ENCODE data around the gene PCDHA2. TPM values are rescaled to one million over a fixed set of nuclear protein-coding genes. Genes with fewer than 3 reads are reported as not detected.
"Not testable (repeated sequence)": the region's sequence is repeated elsewhere in the genome, so short reads cannot be mapped to it uniquely, and the experiment has no call there.

PCDHA2 gene
- polyA plus RNA-seq, 2 donors = not detected

- H3K9me3 ChIP-seq (ENCODE audit: control insufficient read depth in 2 of 2, insufficient read depth in 1 of 2, low read depth in 1 of 2, low read length in 1 of 2) = peaks cover 21 to 25% of the 10 kb centered on the region in 2 donors
- not testable (repeated sequence) for H3K27me3 ChIP-seq (ENCODE audit: control insufficient read depth in 1 of 2, insufficient read depth in 2 of 2, low read length in 2 of 2); H3K4me1 ChIP-seq (ENCODE audit: control insufficient read depth in 2 of 2, insufficient read depth in 2 of 2, low read length in 1 of 2); H3K4me3 ChIP-seq (ENCODE audit: low read depth in 1 of 2, low read length in 2 of 2); H3K27ac ChIP-seq (ENCODE audit: low read depth in 2 of 2, low read length in 1 of 2); H3K36me3 ChIP-seq (ENCODE audit: control insufficient read depth in 2 of 2, insufficient read depth in 2 of 2, low read length in 1 of 2)
- WGBS, 2 donors = 25 to 29% methylated on average over 23 to 28 of the region's 38 CpGs
Measured at GRCh38 chr5:140834439-140835008, 39.9 kb downstream of the PCDHA2 start.

- no peaks in the 10 kb centered on the region for H3K36me3 ChIP-seq (ENCODE audit: control insufficient read depth in 2 of 2, insufficient read depth in 2 of 2, low read length in 1 of 2)
- H3K9me3 ChIP-seq (ENCODE audit: control insufficient read depth in 2 of 2, insufficient read depth in 1 of 2, low read depth in 1 of 2, low read length in 1 of 2) = peaks cover 15 to 18% of the 10 kb centered on the region in 2 donors
- 48 to 51% methylated on average over 97 to 103 of the region's 103 CpGs for WGBS, 2 donors
- no peaks in the 10 kb centered on the region for H3K27me3 ChIP-seq (ENCODE audit: control insufficient read depth in 1 of 2, insufficient read depth in 2 of 2, low read length in 2 of 2)
- no peak overlapping the region for H3K27ac ChIP-seq (ENCODE audit: low read depth in 2 of 2, low read length in 1 of 2)
- no peak overlapping the region for H3K4me3 ChIP-seq (ENCODE audit: low read depth in 1 of 2, low read length in 2 of 2)
- no peaks in the 10 kb centered on the region for H3K4me1 ChIP-seq (ENCODE audit: control insufficient read depth in 2 of 2, insufficient read depth in 2 of 2, low read length in 1 of 2)
Measured at GRCh38 chr5:140835622-140836510, 41.2 kb downstream of the PCDHA2 start.

GRCh38 chr5:140840978-140841962 lies 46.6 kb downstream of the PCDHA2 start, which contains the start of gene PCDHA8:
PCDHA8 (plus strand) TSS chr5:140841187; CDS start chr5:140841322, 135 bp downstream.
- H3K27ac ChIP-seq (ENCODE audit: low read depth in 2 of 2, low read length in 1 of 2) = no peak within 1 kb of the TSS

GRCh38 chr5:140842798-140843733 lies 48.4 kb downstream of the PCDHA2 start:
- Histone ChIP-seq H3K27ac (ENCODE audit: low read depth in 2 of 2, low read length in 1 of 2) (no peak overlapping the region), H3K4me1 (ENCODE audit: control insufficient read depth in 2 of 2, insufficient read depth in 2 of 2, low read length in 1 of 2) (no peaks in the 10 kb centered on the region), H3K36me3 (ENCODE audit: control insufficient read depth in 2 of 2, insufficient read depth in 2 of 2, low read length in 1 of 2) (no peaks in the 10 kb centered on the region), H3K4me3 (ENCODE audit: low read depth in 1 of 2, low read length in 2 of 2) (no peak overlapping the region), H3K27me3 (ENCODE audit: control insufficient read depth in 1 of 2, insufficient read depth in 2 of 2, low read length in 2 of 2) (no peaks in the 10 kb centered on the region), H3K9me3 (ENCODE audit: control insufficient read depth in 2 of 2, insufficient read depth in 1 of 2, low read depth in 1 of 2, low read length in 1 of 2) (peaks cover 0 to 21% of the 10 kb centered on the region in 2 donors)
- WGBS, 2 donors = 55 to 67% methylated on average over 1 to 87 of the region's 87 CpGs

More at GRCh38 chr5:140840978-140841962, 46.6 kb downstream of the PCDHA2 start, which contains the start of gene PCDHA8:
- Histone ChIP-seq H3K9me3 (ENCODE audit: control insufficient read depth in 2 of 2, insufficient read depth in 1 of 2, low read depth in 1 of 2, low read length in 1 of 2) (peaks cover 2 to 24% of the 10 kb centered on the region in 2 donors), H3K27me3 (ENCODE audit: control insufficient read depth in 1 of 2, insufficient read depth in 2 of 2, low read length in 2 of 2) (no peaks in the 10 kb centered on the region), H3K36me3 (ENCODE audit: control insufficient read depth in 2 of 2, insufficient read depth in 2 of 2, low read length in 1 of 2) (no peaks in the 10 kb centered on the region), H3K4me1 (ENCODE audit: control insufficient read depth in 2 of 2, insufficient read depth in 2 of 2, low read length in 1 of 2) (no peaks in the 10 kb centered on the region), H3K4me3 (ENCODE audit: low read depth in 1 of 2, low read length in 2 of 2) (no peak within 1 kb of the TSS)
- WGBS, 2 donors = 25 to 32% methylated on average over 41 to 47 of the region's 47 CpGs

Other genes starting within 250 kb of the PCDHA2 start
- gene EIF4EBP3, start 247.2 kb upstream of the PCDHA2 start, polyA plus RNA-seq = 10 to 100 TPM; 27.6 to 38.2 TPM
- gene SRA1, start 237.4 kb upstream of the PCDHA2 start, polyA plus RNA-seq = 10 to 100 TPM; 23.1 to 23.7 TPM
- 10 to 100 TPM; 10.9 to 20.7 TPM for gene APBB3, start 230.3 kb upstream of the PCDHA2 start, polyA plus RNA-seq
- gene SLC35A4, start 230.0 kb upstream of the PCDHA2 start, polyA plus RNA-seq = 10 to 100 TPM; 26.2 to 42.3 TPM
- 10 to 100 TPM in 1 of 2 donors, 1 to 10 TPM in 1; 7.4 to 14.3 TPM for gene CD14, start 161.7 kb upstream of the PCDHA2 start, polyA plus RNA-seq
- gene TMCO6, start 155.4 kb upstream of the PCDHA2 start, polyA plus RNA-seq = 10 to 100 TPM; 15.7 to 16.7 TPM
- 100 to 1,000 TPM; 130 to 183 TPM for gene NDUFA2, start 147.2 kb upstream of the PCDHA2 start, polyA plus RNA-seq
- 10 to 100 TPM; 56.5 to 83.5 TPM for gene IK, start 147.0 kb upstream of the PCDHA2 start, polyA plus RNA-seq
- gene WDR55, start 129.9 kb upstream of the PCDHA2 start, polyA plus RNA-seq = 10 to 100 TPM; 17.3 to 19.2 TPM
- gene DND1, start 121.3 kb upstream of the PCDHA2 start, polyA plus RNA-seq = 1 to 10 TPM in 1 of 2 donors, under 1 TPM in 1; 0.76 to 1.9 TPM
- 10 to 100 TPM; 47.7 to 55.5 TPM for gene HARS1, start 103.5 kb upstream of the PCDHA2 start, polyA plus RNA-seq
- 10 to 100 TPM; 13.9 to 17.6 TPM for gene HARS2, start 103.4 kb upstream of the PCDHA2 start, polyA plus RNA-seq
- gene ZMAT2, start 94.4 kb upstream of the PCDHA2 start, polyA plus RNA-seq = 10 to 100 TPM; 35.8 to 61.6 TPM
- under 1 TPM in 1 of 2 donors, not detected in 1; 0.02 TPM for gene PCDHA1, start 8.7 kb upstream of the PCDHA2 start, polyA plus RNA-seq
- gene PCDHA3, start 6.2 kb downstream of the PCDHA2 start, polyA plus RNA-seq = under 1 TPM in 1 of 2 donors, not detected in 1; 0.04 TPM
- under 1 TPM; 0.02 to 0.05 TPM for gene PCDHA4, start 12.2 kb downstream of the PCDHA2 start, polyA plus RNA-seq
- gene PCDHA5, start 26.8 kb downstream of the PCDHA2 start, polyA plus RNA-seq = under 1 TPM in 1 of 2 donors, not detected in 1; 0.04 TPM
- under 1 TPM in 1 of 2 donors, not detected in 1; 0.02 TPM for gene PCDHA6, start 33.1 kb downstream of the PCDHA2 start, polyA plus RNA-seq
- under 1 TPM; 0.01 to 0.02 TPM for gene PCDHA7, start 39.4 kb downstream of the PCDHA2 start, polyA plus RNA-seq
- gene PCDHA8, start 46.3 kb downstream of the PCDHA2 start, polyA plus RNA-seq = under 1 TPM in 1 of 2 donors, not detected in 1; 0.01 TPM
- under 1 TPM in 1 of 2 donors, not detected in 1; 0.02 TPM for gene PCDHA9, start 53.5 kb downstream of the PCDHA2 start, polyA plus RNA-seq
- gene PCDHA10, start 61.0 kb downstream of the PCDHA2 start, polyA plus RNA-seq = under 1 TPM; under 0.01 to 0.02 TPM
- under 1 TPM in 1 of 2 donors, not detected in 1; under 0.01 TPM for gene PCDHA11, start 74.1 kb downstream of the PCDHA2 start, polyA plus RNA-seq
- gene PCDHA12, start 80.5 kb downstream of the PCDHA2 start, polyA plus RNA-seq = under 1 TPM; 0.01 to 0.04 TPM
- gene PCDHA13, start 87.3 kb downstream of the PCDHA2 start, polyA plus RNA-seq = not detected
- under 1 TPM in 1 of 2 donors, not detected in 1; 0.01 TPM for gene PCDHAC1, start 131.4 kb downstream of the PCDHA2 start, polyA plus RNA-seq
- under 1 TPM; 0.02 to 0.06 TPM for gene PCDHAC2, start 171.6 kb downstream of the PCDHA2 start, polyA plus RNA-seq

Data from esophagus (tissue), 2 donors.